H9 (cell line): Measurements from ENCODE around the gene CELF3. TPM values are rescaled to one million over a fixed set of nuclear protein-coding genes. Genes with fewer than 3 reads are reported as not detected.
A peak's percentile ranks its signal among the peaks of the same experiment; 100 is the strongest.

Experiments used
- DNase-seq: peaks from one replicate; pipeline ENCODE4 v3.0.0-alpha.2; 2017
- H2AFZ ChIP-seq: one replicate; pipeline ENCODE4 v1.6.1; 2013; ENCODE audit warnings: mild to moderate bottlenecking, low read length, control low read depth, moderate library complexity
- H2AK5ac ChIP-seq: 2 replicates; pipeline ENCODE4 v1.6.1; 2013; ENCODE audit warnings: low read length, control low read depth, mixed read lengths; ENCODE audit not compliant: insufficient read length
- H2BK120ac ChIP-seq: one replicate; pipeline ENCODE4 v1.6.1; 2013; ENCODE audit warnings: low read depth, mild to moderate bottlenecking, low read length, control low read depth, inconsistent platforms; ENCODE audit not compliant: poor library complexity, severe bottlenecking
- H2BK12ac ChIP-seq: 2 replicates; pipeline ENCODE4 v1.6.1; 2013; ENCODE audit warnings: low read length, control low read depth, mixed read lengths, low read depth; ENCODE audit not compliant: insufficient read length
- H2BK15ac ChIP-seq: 2 replicates; pipeline ENCODE4 v1.6.1; 2013; ENCODE audit warnings: low read depth, low read length, control low read depth
- H2BK20ac ChIP-seq: one replicate; pipeline ENCODE4 v1.6.1; 2013; ENCODE audit warnings: low read depth, mild to moderate bottlenecking, low read length, control low read depth, inconsistent platforms; ENCODE audit not compliant: poor library complexity, severe bottlenecking
- H2BK5ac ChIP-seq: 2 replicates; pipeline ENCODE4 v1.6.1; 2013; ENCODE audit warnings: low read length, control low read depth, mixed read lengths; ENCODE audit not compliant: insufficient read length
- H3K14ac ChIP-seq: 2 replicates; pipeline ENCODE4 v1.6.1; 2013; ENCODE audit warnings: low read length, control low read depth; ENCODE audit not compliant: insufficient read depth
- H3K18ac ChIP-seq: 2 replicates; pipeline ENCODE4 v1.6.1; 2013; ENCODE audit warnings: low read depth, mild to moderate bottlenecking, mixed read lengths, low read length, control low read depth; ENCODE audit not compliant: insufficient read length
- H3K23ac ChIP-seq: 2 replicates; pipeline ENCODE4 v1.6.1; 2013; ENCODE audit warnings: low read length, control low read depth, mixed read lengths, low read depth; ENCODE audit not compliant: insufficient read length
- H3K23me2 ChIP-seq: 2 replicates; pipeline ENCODE4 v1.6.1; 2013; ENCODE audit warnings: low read depth, mild to moderate bottlenecking, mixed read lengths, low read length, control low read depth; ENCODE audit not compliant: insufficient read length, poor library complexity, severe bottlenecking
- H3K27ac ChIP-seq: 2 replicates; pipeline ENCODE4 v1.5.1; 2013; ENCODE audit warnings: low read length, control low read depth, mixed read lengths, low read depth; ENCODE audit not compliant: insufficient read length
- H3K27me3 ChIP-seq: 2 replicates; pipeline ENCODE4 v1.6.1; 2013; ENCODE audit warnings: low read length, control low read depth, inconsistent platforms; ENCODE audit not compliant: insufficient read depth
- H3K4ac ChIP-seq: 2 replicates; pipeline ENCODE4 v1.6.1; 2013; ENCODE audit warnings: low read depth, mild to moderate bottlenecking, control low read depth, inconsistent platforms, low read length, moderate library complexity
- H3K4me1 ChIP-seq: 2 replicates; pipeline ENCODE4 v1.6.1; 2013; ENCODE audit warnings: low read length, control low read depth, inconsistent platforms; ENCODE audit not compliant: insufficient read depth
- H3K4me2 ChIP-seq: 2 replicates; pipeline ENCODE4 v1.6.1; 2013; ENCODE audit warnings: low read length, control low read depth, mixed read lengths; ENCODE audit not compliant: insufficient read length, insufficient read depth
- H3K56ac ChIP-seq: 2 replicates; pipeline ENCODE4 v1.6.1; 2013; ENCODE audit warnings: low read depth, mild to moderate bottlenecking, mixed read lengths, low read length, control low read depth; ENCODE audit not compliant: insufficient read length
- H3K79me1 ChIP-seq: 2 replicates; pipeline ENCODE4 v1.6.1; 2013; ENCODE audit warnings: low read depth, mild to moderate bottlenecking, moderate library complexity, low read length, control low read depth, inconsistent platforms; ENCODE audit not compliant: insufficient read depth, poor library complexity, severe bottlenecking
- H3K79me2 ChIP-seq: 2 replicates; pipeline ENCODE4 v1.6.1; 2013; ENCODE audit warnings: low read length, control low read depth, inconsistent platforms; ENCODE audit not compliant: insufficient read depth
- H3K9ac ChIP-seq: 2 replicates; pipeline ENCODE4 v1.6.1; 2013; ENCODE audit warnings: low read length, control low read depth, mixed read lengths; ENCODE audit not compliant: insufficient read length; ENCODE audit errors: extremely low read depth
- H3K9me3 ChIP-seq: one replicate; pipeline ENCODE4 v1.6.1; 2013; ENCODE audit warnings: low read depth, low read length, inconsistent platforms; ENCODE audit not compliant: control insufficient read depth
- H3T11ph ChIP-seq: one replicate; pipeline ENCODE4 v1.6.1; 2013; ENCODE audit warnings: mild to moderate bottlenecking, low read length, control low read depth, inconsistent platforms
- H4K20me1 ChIP-seq: one replicate; pipeline ENCODE4 v1.6.1; 2013; ENCODE audit not compliant: control insufficient read depth, insufficient read length, insufficient read depth
- H4K5ac ChIP-seq: 2 replicates; pipeline ENCODE4 v1.6.1; 2013; ENCODE audit warnings: low read depth, mild to moderate bottlenecking, mixed read lengths, low read length, control low read depth; ENCODE audit not compliant: insufficient read length
- H4K8ac ChIP-seq: replicated peaks from 2 replicates; pipeline ENCODE4 v1.6.1; 2013; ENCODE audit warnings: low read length, control low read depth, mixed read lengths, low read depth; ENCODE audit not compliant: insufficient read length
- H4K91ac ChIP-seq: 2 replicates; pipeline ENCODE4 v1.6.1; 2013; ENCODE audit warnings: low read depth, mild to moderate bottlenecking, moderate library complexity, mixed read lengths, low read length, control low read depth; ENCODE audit not compliant: insufficient read length
- H3K27ac Mint-ChIP-seq, 3 experiments: 2 replicates in 2 of 3; 3 replicates in 1 of 3; pipeline ENCODE4 v1.8.0; 2020 to 2021; ENCODE audit warnings: mixed read lengths in 3 of 3, mild to moderate bottlenecking in 1 of 3, moderate library complexity in 1 of 3
- H3K27me3 Mint-ChIP-seq: 2 replicates; pipeline ENCODE4 v1.8.0; 2021; ENCODE audit warnings: low read depth, mild to moderate bottlenecking, moderate library complexity, mixed read lengths
- H3K36me3 Mint-ChIP-seq, 3 experiments: 2 replicates in 2 of 3; 3 replicates in 1 of 3; pipeline ENCODE4 v1.8.0; 2020 to 2021; ENCODE audit warnings: low read depth in 3 of 3, mixed read lengths in 3 of 3; ENCODE audit not compliant: insufficient read depth in 1 of 3
- H3K4me1 Mint-ChIP-seq, 2 experiments: 2 replicates each; pipeline ENCODE4 v1.8.0; 2020; ENCODE audit warnings: mixed read lengths in 2 of 2
- H3K4me3 Mint-ChIP-seq, 2 experiments: 2 replicates in 1 of 2; 3 replicates in 1 of 2; pipeline ENCODE4 v1.8.0; 2020 to 2021; ENCODE audit warnings: mild to moderate bottlenecking in 2 of 2, mixed read lengths in 2 of 2, moderate library complexity in 1 of 2
- H3K9me3 Mint-ChIP-seq, 2 experiments: 2 replicates in 1 of 2; 3 replicates in 1 of 2; pipeline ENCODE4 v1.8.0; 2020; ENCODE audit warnings: mild to moderate bottlenecking in 2 of 2, mixed read lengths in 2 of 2, moderate library complexity in 1 of 2
- CTCF ChIP-seq: fragments of 200-600 bp; sonication (generic); conservative IDR thresholded peaks from 3 replicates; pipeline ENCODE4 v1.8.0; 2021; ENCODE audit warnings: antibody characterized with exemption, mild to moderate bottlenecking
- WGBS: extraction: QIAGEN DNeasy Blood & Tissue Kit; methylation state at CpG from one replicate; pipeline ENCODE4 v1.1.7; 2013; ENCODE audit warnings: missing lambda C conversion rate, low lambda C conversion rate, mixed read lengths; ENCODE audit not compliant: insufficient read length; ENCODE audit errors: extremely low coverage; 5-methylcytosine and 5-hydroxymethylcytosine counted together
- total RNA-seq: library from RNA; stranded (reverse); gene quantifications from 2 replicates; pipeline ENCODE4 v1.2.1, GENCODE V29; 2021

The CELF3 gene
- total RNA-seq, 1 experiment from 2014 or later = 0.90 TPM

GRCh38 chr1:151760597-151761385 lies 44.2 kb upstream of the CELF3 start:
- peaks cover 9% of the 10 kb centered on the region for H3K23me2 ChIP-seq
- H3K4me1 Mint-ChIP-seq = peaks cover 9 to 12% of the 10 kb centered on the region in 2 experiments
- H3K9me3 Mint-ChIP-seq = no peaks in the 10 kb centered on the region
- no peaks in the 10 kb centered on the region; the same call in none of the 2 replicates for H3K4me1 ChIP-seq
- H3K27ac Mint-ChIP-seq = no peak overlapping the region
- no peak overlapping the region for H3K27ac ChIP-seq
- no peaks in the 10 kb centered on the region for H3K9me3 ChIP-seq
- no CpG with 5 or more reads among the region's 7 CpGs for WGBS
- H4K91ac ChIP-seq = no peak overlapping the region
- no peaks in the 10 kb centered on the region for H3K27me3 ChIP-seq
- H2AFZ ChIP-seq = no peak overlapping the region
- no peak overlapping the region for H2BK5ac ChIP-seq
- no peaks in the 10 kb centered on the region for H4K20me1 ChIP-seq
- no peaks in the 10 kb centered on the region for H3K79me2 ChIP-seq
- no peak overlapping the region for H2BK20ac ChIP-seq
- H3K36me3 Mint-ChIP-seq = peaks cover 22 to 40% (median 33%) of the 10 kb centered on the region in 3 experiments; a peak in 6 of 7 replicates
- H3K4me2 ChIP-seq = no peak overlapping the region
- H2AK5ac ChIP-seq = no peak overlapping the region
- no peak overlapping the region for H4K5ac ChIP-seq
- no peak overlapping the region for H3T11ph ChIP-seq
- no peak overlapping the region for H2BK15ac ChIP-seq
- H2BK120ac ChIP-seq = no peak overlapping the region
- no peak overlapping the region for H3K14ac ChIP-seq
- H3K27me3 Mint-ChIP-seq = no peaks in the 10 kb centered on the region
- H3K79me1 ChIP-seq = no peaks in the 10 kb centered on the region
- no peak overlapping the region for H2BK12ac ChIP-seq
- H3K4me3 Mint-ChIP-seq = peak overlapping the region; percentile 34 to 58; a peak in 3 of 5 replicates
- H3K9ac ChIP-seq = no peak overlapping the region
- no peak overlapping the region for H3K4ac ChIP-seq
- no peak overlapping the region for H3K23ac ChIP-seq
- no peak for TF ChIP-seq CTCF
- no peak overlapping the region for H3K56ac ChIP-seq
- H4K8ac ChIP-seq = no peak overlapping the region
- no peak overlapping the region for H3K18ac ChIP-seq
- DNase-seq = no peak
